Upper lobe of right lung (tissue), 1 donor: ENCODE data around the gene LTB4R. TPM values are rescaled to one million over a fixed set of nuclear protein-coding genes. Genes with fewer than 3 reads are reported as not detected.

Experiments
- ATAC-seq: fragments of 200-7000 bp; cut with Tn5 transposase; one replicate; pipeline ENCODE4 v1.9.1; 2020; ENCODE audit warnings: mild to moderate bottlenecking, moderate library complexity
- DNase-seq: peaks from one replicate; pipeline ENCODE4 v3.0.0-alpha.2; 2020
- H3K27ac ChIP-seq: fragments of 200-600 bp; one replicate; pipeline ENCODE4 v1.8.0; 2022
- H3K27me3 ChIP-seq: fragments of 200-600 bp; one replicate; pipeline ENCODE4 v1.8.0; 2022; ENCODE audit warnings: mild to moderate bottlenecking
- H3K36me3 ChIP-seq: fragments of 200-600 bp; one replicate; pipeline ENCODE4 v1.8.0; 2022
- H3K4me1 ChIP-seq: fragments of 200-600 bp; one replicate; pipeline ENCODE4 v1.8.0; 2022
- H3K4me3 ChIP-seq: fragments of 200-600 bp; one replicate; pipeline ENCODE4 v1.8.0; 2022; ENCODE audit warnings: mild to moderate bottlenecking
- H3K9me3 ChIP-seq: fragments of 200-600 bp; one replicate; pipeline ENCODE4 v1.8.0; 2022
- CTCF ChIP-seq: fragments of 200-600 bp; IDR thresholded peaks from one replicate; pipeline ENCODE4 v1.8.0; 2022; ENCODE audit warnings: antibody characterized with exemption
- intact Hi-C: fragments of 100-400 bp; cut with DNase I; formaldehyde crosslinking; loops from one replicate; pipeline ENCODE4 v1.11.0; 2022
- total RNA-seq: library from RNA; stranded (reverse); fragmentation: NEBNext Ultra II Directional; extraction: Animal tissue kit (Norgen Biotek cat#: 25700); gene quantifications from one replicate; pipeline ENCODE4 v1.2.1, GENCODE V29; 2021
- donor health status: DM: no; HTN: yes; CAD: no; lungs with severe emphysema.

The LTB4R gene
- total RNA-seq, 1 donor from 2014 or later, result 9.8 TPM

GRCh38 chr14:24292118-24292807, 19.0 kb upstream of the LTB4R start:
- DNase-seq (no peak), ATAC-seq (no peak)
- no peak overlapping the region for H3K4me3 ChIP-seq
- peaks cover 9% of the 10 kb centered on the region for H3K4me1 ChIP-seq
- H3K27ac ChIP-seq, result no peak overlapping the region
- peaks cover 66% of the 10 kb centered on the region for H3K36me3 ChIP-seq
- no peak for TF ChIP-seq CTCF
- intact Hi-C loops, result no loop called here
- no peaks in the 10 kb centered on the region for H3K27me3 ChIP-seq
- H3K9me3 ChIP-seq, result no peaks in the 10 kb centered on the region

GRCh38 chr14:24293525-24293924, 17.8 kb upstream of the LTB4R start:
- intact Hi-C loops, result no loop called here
- no peak overlapping the region for H3K4me3 ChIP-seq
- H3K9me3 ChIP-seq, result no peaks in the 10 kb centered on the region
- H3K4me1 ChIP-seq, result peaks cover 17% of the 10 kb centered on the region
- no peaks in the 10 kb centered on the region for H3K27me3 ChIP-seq
- no peak for DNase-seq
- ATAC-seq, result no peak
- H3K27ac ChIP-seq, result no peak overlapping the region
- peaks cover 66% of the 10 kb centered on the region for H3K36me3 ChIP-seq
- no peak for TF ChIP-seq CTCF

- intact Hi-C loops, result no loop called here
Measured at GRCh38 chr14:24296341-24297157, 14.8 kb upstream of the LTB4R start.

GRCh38 chr14:24297190-24297964, 13.9 kb upstream of the LTB4R start:
- TF ChIP-seq CTCF, result peak; percentile 27
- Histone ChIP-seq H3K4me1 (peaks cover 32% of the 10 kb centered on the region), H3K4me3 (no peak overlapping the region), H3K27me3 (no peaks in the 10 kb centered on the region), H3K9me3 (no peaks in the 10 kb centered on the region), H3K27ac (peak overlapping the region; percentile 42), H3K36me3 (peaks cover 40% of the 10 kb centered on the region)
- DNase-seq, result no peak
- ATAC-seq, result peak; percentile 28
- intact Hi-C loops, result no loop called here

More at GRCh38 chr14:24296341-24297157, 14.8 kb upstream of the LTB4R start:
- H3K27me3 ChIP-seq, result no peaks in the 10 kb centered on the region
- peak; percentile 77 for ATAC-seq
- peaks cover 32% of the 10 kb centered on the region for H3K4me1 ChIP-seq
- H3K36me3 ChIP-seq, result peaks cover 41% of the 10 kb centered on the region
- H3K9me3 ChIP-seq, result no peaks in the 10 kb centered on the region
- no peak overlapping the region for H3K4me3 ChIP-seq
- DNase-seq, result no peak
- peak; percentile 72 for TF ChIP-seq CTCF
- H3K27ac ChIP-seq, result peak overlapping the region; percentile 42

- ATAC-seq (peak; percentile 3), DNase-seq (no peak)
- peak overlapping the region; percentile 73 for H3K4me3 ChIP-seq
- H3K36me3 ChIP-seq, result peaks cover 41% of the 10 kb centered on the region
- H3K9me3 ChIP-seq, result no peaks in the 10 kb centered on the region
- H3K4me1 ChIP-seq, result peaks cover 32% of the 10 kb centered on the region
- intact Hi-C loops, result no loop called here
- peak overlapping the region; percentile 89 for H3K27ac ChIP-seq
- no peaks in the 10 kb centered on the region for H3K27me3 ChIP-seq
- TF ChIP-seq CTCF, result no peak
Measured at GRCh38 chr14:24298892-24299254, 12.4 kb upstream of the LTB4R start.
